Heart left ventricle (tissue), 16 donors: Measurements from ENCODE around the gene PPP1R26. TPM values are rescaled to one million over a fixed set of nuclear protein-coding genes. Genes with fewer than 3 reads are reported as not detected.

Experiments
- ATAC-seq, 4 donors: fragments of 200-7000 bp; cut with Tn5 transposase; one replicate each; pipeline ENCODE4 v1.9.1; 2020 to 2022; ENCODE audit warnings: moderate library complexity in 4 of 4, mild to moderate bottlenecking in 3 of 4, moderate number of reproducible peaks in 1 of 4
- DNase-seq, 5 donors: peaks; one replicate each; pipeline ENCODE4 v3.0.0-alpha.2; 2020
- H3K27ac ChIP-seq, 12 donors: fragments of 200-600 bp; sonication (generic) in 4 of 12; one replicate each; pipeline versions ENCODE4 v1.5.0 to v1.8.0; 2016 to 2022; ENCODE audit warnings: mild to moderate bottlenecking in 2 of 12
- H3K27me3 ChIP-seq, 9 donors: fragments of 200-600 bp; sonication (generic) in 2 of 9; one replicate each; pipeline versions ENCODE4 v1.5.1 to v1.8.0; 2016 to 2022; ENCODE audit warnings: mild to moderate bottlenecking in 3 of 9
- H3K36me3 ChIP-seq, 9 donors: fragments of 200-600 bp; sonication (generic) in 2 of 9; one replicate each; pipeline versions ENCODE4 v1.5.0 to v1.8.0; 2018 to 2022; ENCODE audit warnings: mild to moderate bottlenecking in 2 of 9
- H3K4me1 ChIP-seq, 12 donors: fragments of 200-600 bp; sonication (generic) in 4 of 12; one replicate each; pipeline versions ENCODE4 v1.5.0 to v1.8.0; 2016 to 2022; ENCODE audit warnings: mild to moderate bottlenecking in 3 of 12
- H3K4me3 ChIP-seq, 12 donors: fragments of 200-600 bp; sonication (generic) in 4 of 12; one replicate each; pipeline versions ENCODE4 v1.5.0 to v1.8.0; 2017 to 2022; ENCODE audit warnings: mild to moderate bottlenecking in 9 of 12, moderate library complexity in 4 of 12
- H3K9me3 ChIP-seq, 12 donors: fragments of 200-600 bp; sonication (generic) in 4 of 12; one replicate each; pipeline versions ENCODE4 v1.5.0 to v1.8.0; 2016 to 2022; ENCODE audit warnings: mild to moderate bottlenecking in 1 of 12
- CTCF ChIP-seq, 12 donors: fragments of 200-600 bp; sonication (generic) in 4 of 12; IDR thresholded peaks; one replicate each; pipeline versions ENCODE4 v1.5.0 to v1.8.0; 2018 to 2022; ENCODE audit warnings: antibody characterized with exemption in 12 of 12, mild to moderate bottlenecking in 5 of 12
- POLR2A ChIP-seq, 2 donors: fragments of 450-650 bp; IDR thresholded peaks; one replicate each; pipeline ENCODE4 v1.6.1; 2017; ENCODE audit warnings: antibody characterized with exemption in 2 of 2, mild to moderate bottlenecking in 2 of 2, moderate library complexity in 2 of 2
- WGBS, 4 donors: extraction: QIAGEN DNeasy Blood & Tissue Kit in 2 of 4; methylation state at CpG; one replicate each; pipeline versions ENCODE4 v1.1.5 to v1.1.7; 2013 to 2018; 5-methylcytosine and 5-hydroxymethylcytosine counted together
- intact Hi-C, 10 donors: fragments of 100-400 bp; cut with DNase I; formaldehyde crosslinking; loops; one replicate each; pipeline versions ENCODE4 v1.11.1 to v1.14.2; 2022
- polyA plus RNA-seq, 2 donors: library from polyadenylated mRNA; stranded (reverse); fragments of 200-250 nt; gene quantifications; one replicate each; pipeline ENCODE4 v1.2.3, GENCODE V29; 2013
- total RNA-seq, 9 donors: library from RNA; depleted of rRNA in 2 of 9; stranded (reverse); fragments of >200 nt in 2 of 9; fragmentation: NEBNext Ultra II Directional in 3 of 9; extraction: Animal tissue kit (Norgen Biotek cat#: 25700) in 3 of 9; gene quantifications; one replicate each; pipeline versions ENCODE4 v1.1.0 to v1.2.4, GENCODE V29; 2016 to 2023
- donor health status: ischemic (EF 13 %, LVEDD 7.1; RV severe dilation, severe dysfunction).
- donor health status: healthy with polysubstance abuse.
- donor health status: DM: no; HTN: yes; CAD: no.
- donor health status: DM: no; HTN: no; CAD: no.
- donor health status: ischemic (EF 25% LVEDD 6.9; RV normal size, moderate dysfunction).
- donor health status: ischemic (EF 25% LVEDD 5.7; RV mildly dilated, moderate dysfunction).
- donor health status: healthy.
- donor health status: DM: yes; HTN: yes; CAD: no.
- donor health status: ischemic (EF 35%, LVEDD 5.7; RV mildly dilated, moderate dysfunction).
- donor health status: nonischemic (EF 11% LVEDD 7.7; RV severe dilation, severe dysfunction).
- donor health status: DM: yes; HTN: yes; CAD: no.
- donor health status: PGD.
- donor health status: ischemic (EF 29% LVEDD 5.4; RV normal size, mild dysfunction).
- donor health status: nonischemic (EF 23%, LVEDD 6.1; RV moderate dilation, normal function).

PPP1R26 gene
- total and polyA plus RNA-seq, 11 donors, result 13.2 to 30.1 (median 19.3) TPM

- Histone ChIP-seq H3K27me3 (no peaks in the 10 kb centered on the region), H3K9me3 (no peaks in the 10 kb centered on the region), H3K36me3 (no peaks in the 10 kb centered on the region), H3K27ac (no peak overlapping the region), H3K4me1 (peaks cover 0 to 26% (median 14%) of the 10 kb centered on the region in 12 donors), H3K4me3 (no peak overlapping the region)
- TF ChIP-seq CTCF (IDR thresholded peaks at IDR 0.05), result no peak
- no peak for TF ChIP-seq POLR2A (IDR thresholded peaks at IDR 0.05)
- WGBS, 4 donors, result 89 to 94% (median 93%) methylated on average over 10 of the region's 10 CpGs
- no peak for ATAC-seq
- intact Hi-C loops, result no loop called here
- peak in 1 of 5 donors; percentile 54 for DNase-seq
These were observed 2.8 kb upstream of the PPP1R26 start for GRCh38 chr9:135476561-135477355.

- DNase-seq (peak in 1 of 5 donors; percentile 20), ATAC-seq (no peak)
- H3K9me3 ChIP-seq, result no peaks in the 10 kb centered on the region
- peaks cover 0 to 27% (median 14%) of the 10 kb centered on the region in 12 donors for H3K4me1 ChIP-seq
- 56 to 70% (median 63%) methylated on average over 10 of the region's 10 CpGs for WGBS, 4 donors
- TF ChIP-seq POLR2A (IDR thresholded peaks at IDR 0.05) (no peak), CTCF (IDR thresholded peaks at IDR 0.05) (no peak)
- intact Hi-C loops, result no loop called here
- H3K27me3 ChIP-seq, result no peaks in the 10 kb centered on the region
- H3K4me3 ChIP-seq, result peak overlapping the region in 5 of 12 donors; percentile 70 to 78 (median 71)
- peak overlapping the region in 4 of 12 donors; percentile 70 to 89 (median 75) for H3K27ac ChIP-seq
- peaks cover 0 to under 1% (median 0%) of the 10 kb centered on the region in 9 donors for H3K36me3 ChIP-seq
These were observed 1.4 kb upstream of the PPP1R26 start for GRCh38 chr9:135478191-135478590.

- ATAC-seq, result peak in 3 of 4 donors; percentile 56 to 66 (median 58)
- H3K9me3 ChIP-seq, result no peaks in the 10 kb centered on the region
- 2 to 8% (median 2%) methylated on average over 18 to 64 of the region's 64 CpGs for WGBS, 4 donors
- H3K4me3 ChIP-seq, result peak overlapping the region; percentile 52 to 96 (median 72)
- peak in 3 of 5 donors; percentile 38 to 54 (median 49) for DNase-seq
- no peaks in the 10 kb centered on the region for H3K27me3 ChIP-seq
- peak in 3 of 12 donors; percentile 11 to 37 (median 22) for TF ChIP-seq CTCF (IDR thresholded peaks at IDR 0.05)
- peak in 1 of 2 donors; percentile 34 for TF ChIP-seq POLR2A (IDR thresholded peaks at IDR 0.05)
- H3K4me1 ChIP-seq, result peaks cover 0 to 27% (median 14%) of the 10 kb centered on the region in 12 donors
- peaks cover 0 to 4% (median 2%) of the 10 kb centered on the region in 9 donors for H3K36me3 ChIP-seq
- intact Hi-C loops, result no loop called here
- H3K27ac ChIP-seq, result peak overlapping the region; percentile 59 to 89 (median 71)
These were observed 633 bp upstream of the PPP1R26 start for GRCh38 chr9:135478829-135479468.
